ENCODE measurements around the gene EPHA6.

The EPHA6 gene

DNA sequence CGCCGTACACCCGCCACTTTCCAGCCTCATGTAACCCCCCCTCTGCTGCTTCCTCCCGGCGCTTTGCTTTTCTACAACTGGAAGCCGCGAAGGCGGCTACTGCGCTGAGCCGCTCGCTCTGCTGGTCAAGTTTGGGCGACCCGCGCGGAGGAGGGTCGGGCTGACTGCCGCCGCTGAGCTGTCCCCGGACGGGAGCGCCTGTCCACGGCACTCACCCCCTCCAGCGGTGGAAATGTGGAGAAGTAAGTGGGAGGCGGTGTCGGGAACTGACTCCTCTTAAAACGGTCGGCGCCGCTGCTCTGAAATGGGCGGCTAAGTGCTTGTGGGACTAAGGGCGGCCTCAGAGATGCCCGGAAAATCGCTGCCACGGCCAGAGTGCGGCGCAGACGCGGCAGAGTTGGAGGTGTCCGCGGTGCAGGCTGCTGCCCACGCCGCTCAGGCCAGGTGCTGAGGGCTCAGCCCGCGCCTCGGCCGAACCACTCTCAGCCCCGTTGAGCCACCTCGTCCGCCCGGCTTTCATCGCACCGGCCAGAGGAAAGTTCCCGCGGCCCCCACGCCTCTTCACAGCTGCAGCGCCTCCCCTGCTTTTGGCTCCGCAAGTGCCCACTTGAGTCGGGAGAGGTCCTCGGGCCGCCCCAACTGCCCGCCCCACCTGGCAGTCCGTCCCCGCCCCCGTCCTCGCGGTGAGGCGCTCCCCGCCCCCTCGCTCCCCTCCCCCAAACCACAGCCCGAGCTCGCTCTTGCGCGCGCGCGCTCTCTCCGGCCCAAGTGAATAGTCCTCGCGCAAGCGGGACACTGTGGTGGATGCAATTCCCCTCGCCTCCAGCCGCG lies at the start of gene EPHA6:
TSS of gene EPHA6 (plus strand) at position 775 of the 831 bp plus-strand sequence.
- DNase-seq (ENCODE audit: low spot score) = no peak

DNA sequence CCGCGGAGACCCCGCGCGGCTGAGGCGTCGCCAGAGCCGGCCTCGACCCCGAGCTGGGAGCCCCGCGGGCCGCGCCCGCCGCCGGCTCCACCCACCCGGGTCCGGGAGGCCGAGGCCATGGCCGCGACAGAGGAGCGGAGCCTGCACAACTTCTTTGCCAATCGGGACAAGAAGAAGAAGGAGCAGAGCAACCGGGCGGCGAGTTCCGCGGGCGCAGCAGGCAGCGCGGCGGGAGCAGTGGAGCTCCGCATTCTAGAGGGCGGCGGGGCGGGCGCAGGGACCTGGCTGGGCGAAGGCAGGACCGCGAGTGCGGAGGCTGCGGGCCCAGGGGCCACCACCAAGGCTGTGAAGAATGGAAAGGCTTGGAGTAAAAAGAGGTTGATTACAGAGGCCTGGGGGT lies 37.6 kb upstream of the EPHA6 start:
- no peak for DNase-seq (ENCODE audit: low spot score)

DNA sequence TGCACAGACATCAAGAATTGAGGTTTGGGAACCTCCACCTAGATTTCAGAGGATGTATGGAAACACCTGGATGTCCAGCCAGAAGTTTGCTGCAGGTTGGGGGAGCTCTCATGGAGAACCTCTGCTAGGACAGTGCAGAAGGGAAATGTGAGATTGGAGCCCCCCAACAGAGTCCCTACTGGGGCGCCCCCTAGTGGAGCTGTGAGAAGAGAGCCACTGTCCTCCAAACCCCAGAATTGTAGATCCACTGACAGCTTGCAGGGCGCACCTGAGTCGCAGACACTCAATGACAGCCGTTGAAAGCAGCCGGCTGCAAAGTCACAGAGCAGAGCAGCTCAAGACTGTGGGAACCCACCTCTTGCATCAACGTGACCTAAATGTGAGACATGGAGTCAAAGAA lies 34.6 kb upstream of the EPHA6 start:
- DNase-seq (ENCODE audit: low spot score) = no peak

DNA sequence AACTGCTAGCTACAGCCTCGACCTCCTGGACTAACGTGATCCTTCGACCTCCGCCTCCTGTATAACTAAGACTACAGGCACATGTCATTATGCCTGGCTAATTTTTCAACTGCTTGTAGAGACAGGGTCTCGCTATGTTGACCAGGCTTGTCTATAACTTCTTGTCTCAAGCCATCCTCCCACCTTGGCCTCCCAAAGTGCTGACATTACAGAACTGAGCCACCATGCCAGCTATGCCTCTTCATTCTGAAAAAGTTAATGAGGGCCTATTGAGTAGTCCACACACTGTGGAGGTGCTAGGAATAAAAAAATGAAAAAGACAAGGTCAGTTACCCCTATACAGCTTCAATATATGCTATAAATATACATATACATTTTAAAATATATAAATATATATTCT lies 18.3 kb upstream of the EPHA6 start:
- no peak for DNase-seq (ENCODE audit: low spot score)

DNA sequence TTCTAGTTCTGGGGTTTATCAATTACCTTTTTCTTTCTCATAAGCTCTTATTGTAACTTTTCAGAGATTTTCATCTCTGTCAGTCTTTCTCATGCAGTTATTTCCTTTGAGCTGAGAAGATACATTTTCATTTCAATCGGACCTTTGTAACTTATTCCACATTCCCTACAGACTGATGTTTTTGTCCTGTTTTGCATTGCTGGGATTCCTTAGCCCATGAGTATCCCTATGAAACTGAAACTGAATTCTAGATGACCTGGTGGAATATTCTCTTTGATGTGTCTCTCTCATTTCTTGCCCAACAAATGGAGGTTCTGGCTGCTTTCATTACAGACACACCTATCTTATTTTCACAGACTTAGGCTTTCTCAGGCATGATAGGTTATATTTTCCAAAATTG lies 10.5 kb upstream of the EPHA6 start:
- DNase-seq (ENCODE audit: low spot score) = no peak

DNA sequence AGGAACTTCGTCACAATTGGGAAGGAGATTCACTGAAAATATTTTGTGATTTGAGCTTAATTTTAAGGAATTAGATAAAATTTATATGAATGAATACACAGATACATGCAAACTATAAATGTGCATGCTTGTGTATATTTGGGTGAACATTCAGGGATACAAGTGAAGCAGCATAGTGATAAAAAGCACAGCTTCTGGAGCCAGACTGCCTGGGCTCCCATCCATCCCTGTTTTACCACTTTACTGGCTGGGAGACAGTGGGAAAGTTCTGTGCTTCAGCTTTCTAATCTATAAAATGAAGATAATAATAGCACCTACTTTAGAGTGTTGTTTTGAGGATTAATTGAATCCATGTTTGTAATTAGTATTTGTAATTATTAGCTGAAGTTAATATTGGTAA lies 8.1 kb upstream of the EPHA6 start:
- no peak for DNase-seq (ENCODE audit: low spot score)

DNA sequence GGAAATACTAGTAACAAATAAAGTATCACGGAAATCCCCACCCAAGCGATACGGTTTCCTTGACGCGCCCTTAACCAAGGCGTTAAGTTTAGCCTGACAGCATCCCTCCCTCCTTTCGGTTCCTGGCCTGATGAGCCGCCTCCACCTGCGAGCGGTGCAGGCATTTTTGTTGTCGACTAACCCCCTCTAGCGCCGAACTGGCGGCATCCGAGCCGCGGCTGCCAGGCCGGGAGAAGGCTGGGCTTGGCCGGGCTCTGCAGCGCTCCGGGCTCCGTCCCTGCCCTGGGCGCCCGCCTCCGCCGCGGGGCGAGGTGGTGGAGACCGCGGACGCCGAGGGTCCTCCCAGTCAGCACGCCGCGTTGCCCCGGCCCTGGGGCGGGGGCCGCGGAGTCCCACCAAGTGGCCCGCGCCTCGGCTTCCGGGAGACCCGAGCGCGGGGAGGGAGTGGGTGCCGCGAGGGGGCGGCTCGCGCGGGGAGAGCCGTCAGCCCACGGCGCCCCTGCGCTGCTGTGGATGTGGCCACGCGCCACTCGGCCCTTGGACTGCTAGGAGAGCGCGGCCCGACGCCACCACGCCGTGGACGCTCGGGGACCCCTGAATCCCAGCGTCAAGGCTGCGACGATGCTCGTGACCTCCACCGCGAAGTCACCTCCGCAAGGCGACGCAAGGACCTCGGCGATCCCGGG lies 1.1 kb upstream of the EPHA6 start:
- no peak for DNase-seq (ENCODE audit: low spot score)

DNA sequence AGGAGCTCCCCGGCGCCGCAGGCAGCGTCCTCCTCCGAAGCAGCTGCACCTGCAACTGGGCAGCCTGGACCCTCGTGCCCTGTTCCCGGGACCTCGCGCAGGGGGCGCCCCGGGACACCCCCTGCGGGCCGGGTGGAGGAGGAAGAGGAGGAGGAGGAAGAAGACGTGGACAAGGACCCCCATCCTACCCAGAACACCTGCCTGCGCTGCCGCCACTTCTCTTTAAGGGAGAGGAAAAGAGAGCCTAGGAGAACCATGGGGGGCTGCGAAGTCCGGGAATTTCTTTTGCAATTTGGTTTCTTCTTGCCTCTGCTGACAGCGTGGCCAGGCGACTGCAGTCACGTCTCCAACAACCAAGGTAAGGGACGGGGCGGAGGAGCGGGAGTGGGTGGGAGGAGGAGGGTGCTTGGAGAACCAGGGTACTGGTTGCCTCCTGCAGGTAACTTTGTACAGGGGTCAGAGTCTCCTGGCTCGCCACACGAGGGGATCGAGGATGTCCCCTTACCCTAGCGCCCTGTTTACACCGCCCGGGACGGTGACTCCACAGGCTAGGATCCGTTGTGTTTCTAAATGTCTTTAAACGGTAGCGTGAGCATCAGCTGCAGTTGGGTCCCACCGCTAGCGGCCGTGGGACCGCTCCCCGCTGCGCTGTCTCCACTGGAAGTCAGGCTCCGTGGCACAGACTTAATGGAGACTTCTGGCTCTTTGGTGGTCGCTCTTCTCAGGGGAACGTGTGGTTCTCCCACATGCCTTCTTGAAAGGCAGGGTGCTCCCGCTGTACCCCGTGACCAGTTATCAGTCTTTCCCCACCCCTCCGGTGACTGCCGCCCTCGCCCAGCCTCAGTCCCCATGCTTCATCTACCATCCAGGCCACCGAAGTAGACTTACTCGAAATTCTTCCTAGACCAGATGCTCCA lies 515 bp downstream of the EPHA6 start:
- DNase-seq (ENCODE audit: low spot score) = no peak

DNA sequence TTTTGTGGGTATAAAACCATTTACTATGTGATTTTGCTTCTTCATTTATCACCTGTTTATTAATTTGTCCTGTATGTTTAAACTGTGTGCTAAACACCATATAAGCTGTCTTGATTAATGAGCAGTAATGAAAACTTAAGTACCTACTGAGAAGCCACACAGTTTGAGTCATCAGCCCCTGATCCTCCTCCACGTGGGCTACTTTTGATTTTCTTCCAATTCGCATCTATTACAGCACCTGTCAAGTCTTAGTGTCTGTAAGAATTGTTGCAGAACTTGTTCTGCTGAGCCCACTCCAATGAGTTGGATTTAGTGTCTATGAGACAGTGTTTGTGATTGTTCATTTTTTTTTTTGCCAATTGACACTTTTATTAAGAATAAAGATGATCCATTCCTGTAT lies 16.8 kb downstream of the EPHA6 start:
- DNase-seq (ENCODE audit: low spot score) = no peak

DNA sequence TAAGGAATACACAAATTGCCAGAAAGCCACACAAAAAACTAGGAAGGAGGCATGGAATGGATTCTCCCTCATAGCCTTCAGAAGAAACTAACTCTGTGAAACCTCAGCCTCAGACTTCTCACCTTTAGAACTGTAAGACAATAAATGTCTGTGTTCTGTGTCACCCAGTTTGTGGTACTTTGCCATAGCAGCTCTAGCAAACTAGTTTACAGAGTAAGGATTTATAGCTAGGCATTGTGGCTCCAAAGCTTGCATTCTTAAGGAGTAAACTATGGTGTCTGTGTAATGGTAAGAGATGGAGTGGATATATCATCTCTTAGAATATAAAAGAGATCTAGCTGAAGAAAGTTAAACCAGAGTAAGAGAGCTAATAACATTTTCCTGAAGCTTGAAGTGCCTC lies 18.9 kb downstream of the EPHA6 start:
- DNase-seq (ENCODE audit: low spot score) = no peak

DNA sequence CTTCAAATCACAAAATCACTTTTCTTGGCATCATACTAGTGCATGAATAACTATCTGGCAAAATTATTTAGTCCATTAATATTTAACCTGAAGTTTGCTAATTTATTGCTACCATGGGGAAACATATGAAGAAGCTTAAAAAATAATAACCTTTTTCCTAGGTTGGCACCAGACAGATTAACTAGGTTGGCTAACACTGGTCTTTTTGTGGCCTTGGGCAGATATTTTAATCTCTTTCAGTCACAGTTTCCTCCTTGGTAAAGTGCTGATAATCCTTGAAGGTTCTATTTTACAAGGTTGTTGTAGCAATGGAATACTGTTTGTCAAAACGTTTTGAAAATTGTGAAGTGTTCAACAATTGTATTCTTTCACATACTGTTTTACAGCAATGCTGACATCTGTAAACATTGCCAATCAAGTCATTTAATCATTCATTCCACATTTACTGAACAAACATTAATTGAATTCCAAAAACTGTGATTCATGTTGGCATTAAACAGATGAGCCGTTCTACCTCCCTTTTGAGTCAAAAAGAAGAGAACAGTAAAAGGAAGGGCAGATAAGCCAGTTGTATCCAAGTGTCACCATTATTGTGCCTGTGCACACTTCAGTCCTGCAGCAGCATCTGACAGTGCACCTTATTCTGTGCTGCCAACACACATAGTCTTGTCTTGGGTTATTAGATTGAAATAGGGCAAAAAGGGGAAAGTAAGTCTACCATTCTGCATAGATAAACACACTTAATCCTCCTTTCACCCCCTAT lies 21.9 kb downstream of the EPHA6 start:
- DNase-seq (ENCODE audit: low spot score) = no peak

DNA sequence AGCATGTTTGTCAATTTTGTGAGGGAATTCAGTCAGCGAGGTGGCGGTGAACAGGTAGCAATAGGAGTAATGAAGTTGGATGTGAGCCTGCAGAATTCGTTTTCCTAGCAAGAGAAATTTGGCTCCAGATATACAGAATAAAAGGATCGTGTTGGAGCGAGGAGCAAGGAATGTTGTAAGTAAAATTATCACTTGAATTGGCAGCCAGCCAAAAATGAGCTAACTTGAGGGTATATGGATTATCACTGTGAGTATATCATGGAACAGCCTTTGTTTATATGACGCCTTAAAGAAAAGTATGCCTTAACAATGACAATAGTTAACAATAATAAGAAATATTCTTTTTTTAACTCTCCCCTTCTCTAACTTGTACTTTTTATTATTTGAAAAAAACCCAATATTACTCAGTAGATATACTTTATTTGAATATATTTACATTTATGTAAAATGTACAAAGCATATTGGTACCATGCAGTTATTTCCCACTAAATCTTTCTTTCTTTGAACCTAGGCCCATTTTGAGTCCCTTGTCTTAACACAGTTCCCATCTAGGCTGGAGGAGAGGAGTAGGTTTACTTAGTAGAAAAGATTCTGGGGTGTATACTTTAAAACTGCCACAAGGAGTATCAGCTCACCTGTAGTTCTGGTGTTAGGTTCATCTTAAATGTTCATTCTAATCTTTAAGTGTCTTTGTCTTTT lies 29.3 kb downstream of the EPHA6 start:
- DNase-seq (ENCODE audit: low spot score) = no peak

DNA sequence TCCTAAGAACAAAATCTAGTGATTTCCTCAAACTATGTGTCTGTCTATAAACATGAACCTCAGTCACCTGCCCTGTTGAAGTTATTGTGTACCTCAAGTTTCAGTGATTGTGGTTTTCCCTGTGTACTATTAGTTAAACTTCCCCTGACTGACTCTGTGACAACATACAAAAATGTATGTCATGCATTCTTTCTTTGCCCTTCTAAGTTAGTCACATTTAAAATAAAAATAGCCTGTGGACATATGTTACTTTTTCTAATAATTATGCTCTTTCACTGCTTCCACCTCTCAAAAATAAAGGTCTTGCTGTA lies 29.8 kb downstream of the EPHA6 start:
- DNase-seq (ENCODE audit: low spot score) = no peak

DNA sequence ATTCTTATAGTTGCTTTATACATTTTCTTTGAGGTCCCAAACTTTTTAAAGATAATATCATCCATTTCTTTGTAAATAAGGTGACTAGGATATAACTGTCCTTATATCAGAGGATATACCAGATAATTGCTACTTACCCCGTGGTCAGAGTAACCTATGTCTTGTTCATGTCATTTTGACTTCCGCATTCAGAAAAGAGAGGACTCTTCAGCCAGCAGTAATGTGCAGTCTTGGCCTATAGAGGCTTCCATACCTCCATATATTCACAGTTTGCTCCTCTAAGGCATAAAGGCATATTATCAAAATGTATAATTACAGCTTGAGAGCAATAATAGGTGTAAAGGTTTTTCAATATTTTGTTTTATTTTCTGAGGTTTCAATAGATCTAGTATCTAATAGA lies 38.5 kb downstream of the EPHA6 start:
- no peak for DNase-seq (ENCODE audit: low spot score)

DNA sequence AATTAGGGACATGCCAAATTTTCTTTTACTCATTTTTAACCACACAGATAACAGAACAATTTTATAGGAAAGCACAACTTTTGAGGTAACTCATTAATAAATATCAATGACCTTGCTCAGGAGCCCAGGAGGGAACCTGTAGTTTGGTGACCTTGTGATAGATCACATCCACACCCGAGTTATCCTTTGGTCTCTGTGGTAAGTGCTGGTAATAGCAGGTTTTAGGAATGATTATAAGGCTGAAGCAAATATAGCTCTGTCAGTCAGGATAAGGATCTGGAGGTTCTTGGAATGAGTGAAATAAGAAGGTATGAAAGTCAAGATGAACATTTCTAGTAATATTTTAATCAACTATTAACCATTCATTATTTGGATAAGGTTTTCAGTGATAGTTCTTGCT lies 46.5 kb downstream of the EPHA6 start:
- DNase-seq (ENCODE audit: low spot score) = no peak

DNA sequence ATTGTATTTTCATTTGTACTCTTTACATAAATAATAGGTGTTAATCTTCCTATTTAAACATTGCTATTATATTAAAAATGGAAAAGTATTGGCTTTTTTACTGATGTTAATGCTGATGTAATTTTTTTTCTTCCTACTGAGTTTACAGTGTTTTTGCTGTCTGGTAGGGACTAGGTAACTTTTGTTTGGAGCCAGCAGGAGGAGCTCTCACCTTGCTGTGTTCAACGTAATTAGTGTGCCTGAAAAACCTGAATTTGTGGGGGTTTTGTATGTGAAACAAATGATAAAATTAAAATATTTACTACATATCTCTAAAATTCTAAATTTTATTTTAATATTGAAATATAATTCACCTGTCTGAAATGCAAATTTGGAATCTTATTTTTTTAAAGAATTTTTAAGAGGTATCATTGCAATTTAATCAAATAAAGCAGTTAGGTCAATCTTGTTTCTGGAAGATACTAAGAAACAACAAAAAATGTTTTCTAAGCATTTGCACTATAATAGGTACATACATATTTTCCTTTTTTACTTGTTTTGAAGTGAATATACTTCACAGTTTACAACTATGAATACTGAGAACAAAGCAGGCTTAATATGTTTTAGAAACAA lies 48.8 kb downstream of the EPHA6 start:
- no peak for DNase-seq (ENCODE audit: low spot score)

DNA sequence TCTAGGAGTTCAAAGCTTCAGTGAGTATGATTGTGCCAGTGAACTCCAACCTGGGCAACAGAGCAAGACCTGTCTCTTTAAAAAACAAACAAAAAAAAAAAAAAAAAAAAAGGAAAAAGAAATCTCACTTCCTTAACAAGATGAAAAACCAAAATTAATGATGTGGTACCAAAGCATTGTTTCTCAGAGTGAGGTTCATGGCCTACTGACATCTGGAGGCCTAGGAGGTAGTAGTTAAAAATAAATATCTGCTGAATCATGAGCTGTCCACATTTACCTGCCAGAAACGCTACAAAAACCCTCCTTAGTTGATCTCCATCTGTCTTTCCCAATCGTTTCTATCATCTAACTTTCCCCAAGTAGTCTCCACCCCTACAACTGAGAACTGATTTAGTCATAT lies 51.2 kb downstream of the EPHA6 start:
- DNase-seq (ENCODE audit: low spot score) = no peak

DNA sequence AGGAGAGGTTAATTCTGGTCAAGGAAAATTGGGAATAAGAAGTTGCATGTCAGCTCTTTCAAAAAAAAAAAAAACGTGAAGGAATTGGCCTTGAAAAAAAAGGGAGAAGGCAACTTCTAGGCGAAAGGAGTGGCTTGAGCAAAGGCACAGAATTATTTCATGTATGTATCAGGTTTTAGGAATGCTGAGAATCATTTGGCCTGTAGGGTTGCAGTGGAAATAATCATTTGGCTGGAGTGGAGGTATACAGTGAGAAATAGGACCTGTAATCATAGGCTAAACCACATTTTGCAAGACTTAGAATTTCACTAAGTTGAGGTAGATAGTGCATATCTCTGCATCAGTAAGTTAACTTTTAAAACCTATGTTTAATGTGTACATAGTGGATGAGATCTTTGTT lies 54.9 kb downstream of the EPHA6 start:
- no peak for DNase-seq (ENCODE audit: low spot score)

DNA sequence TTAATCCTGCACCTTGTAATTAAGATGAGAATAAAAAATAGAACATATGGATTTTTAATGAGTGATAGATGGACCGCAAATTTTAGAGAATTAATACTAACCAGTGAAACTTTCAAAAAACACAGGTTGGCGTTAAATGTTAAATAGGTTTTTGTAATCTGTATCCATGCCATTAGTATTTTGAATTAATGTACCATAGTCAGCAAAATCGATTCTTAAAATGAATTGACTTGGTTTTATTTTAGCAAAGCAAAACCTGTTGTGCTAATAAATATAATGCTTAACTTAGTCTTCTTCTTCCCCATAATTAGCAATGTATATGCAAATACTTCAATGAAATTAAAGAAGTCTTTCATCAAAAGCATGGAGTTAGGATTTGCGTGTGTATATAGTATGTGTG lies 63.1 kb downstream of the EPHA6 start:
- DNase-seq (ENCODE audit: low spot score) = no peak

DNA sequence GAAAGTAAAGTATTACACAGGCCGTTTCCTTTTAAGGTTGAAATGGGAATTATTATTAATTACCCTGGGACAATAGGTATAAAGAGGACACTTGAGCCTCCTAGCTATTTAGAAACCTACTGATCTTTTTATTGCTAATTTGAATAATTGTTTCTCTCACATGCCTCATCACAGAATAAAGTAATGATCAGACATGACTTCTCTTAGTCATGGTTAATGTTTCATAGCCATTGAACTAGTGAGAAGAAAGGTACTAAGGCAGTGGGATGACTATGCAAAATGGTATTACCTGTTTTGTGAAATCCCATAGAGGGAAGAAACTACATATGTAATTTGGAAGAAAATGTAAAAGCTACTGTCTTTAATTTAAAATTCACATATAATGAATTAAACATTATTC lies 85.6 kb downstream of the EPHA6 start:
- DNase-seq (ENCODE audit: low spot score) = no peak

DNA sequence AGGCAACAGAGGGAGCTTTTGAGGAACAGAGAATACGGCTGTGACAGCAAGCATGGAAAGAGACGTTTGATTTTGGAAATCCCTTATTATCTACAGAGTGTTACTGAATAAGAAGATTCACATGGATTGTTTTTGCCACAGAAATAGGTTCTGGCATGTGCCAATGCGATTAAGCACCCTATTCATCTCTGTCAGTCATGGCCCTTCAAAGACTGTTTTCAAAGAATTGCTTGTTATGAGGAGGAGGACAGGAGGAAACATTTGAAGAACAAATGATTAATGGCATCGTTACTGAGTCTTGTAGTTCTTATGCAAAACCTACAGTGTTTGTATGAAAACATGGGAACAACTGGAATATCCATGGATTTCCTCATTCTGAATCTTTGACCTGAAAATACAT lies 86.2 kb downstream of the EPHA6 start:
- no peak for DNase-seq (ENCODE audit: low spot score)
